ENCODE results near the gene LGALS7.
"Not testable (repeated sequence)": the region's sequence is repeated elsewhere in the genome, so short reads cannot be mapped to it uniquely, and the experiment has no call there.

LGALS7 gene

GRCh38 chr19:38800577-38801347, 27.4 kb upstream of the LGALS7 start:
- DNase-seq (ENCODE audit: low read depth in 4 of 4, low spot score in 1 of 4): no peak

- DNase-seq (ENCODE audit: low read depth in 4 of 4, low spot score in 1 of 4): no peak
Observed at GRCh38 chr19:38799104-38799503, 25.8 kb upstream of the LGALS7 start.

- DNase-seq (ENCODE audit: low read depth in 4 of 4, low spot score in 1 of 4): not testable (repeated sequence)
Observed at GRCh38 chr19:38797781-38798180, 24.5 kb upstream of the LGALS7 start.

GRCh38 chr19:38796154-38796553, 22.8 kb upstream of the LGALS7 start:
- no peak for DNase-seq (ENCODE audit: low read depth in 4 of 4, low spot score in 1 of 4)

GRCh38 chr19:38795549-38795948, 22.2 kb upstream of the LGALS7 start:
- DNase-seq (ENCODE audit: low read depth in 4 of 4, low spot score in 1 of 4): no peak

GRCh38 chr19:38793671-38794070, 20.4 kb upstream of the LGALS7 start:
- DNase-seq (ENCODE audit: low read depth in 4 of 4, low spot score in 1 of 4): no peak

GRCh38 chr19:38793177-38793576, 19.9 kb upstream of the LGALS7 start:
- DNase-seq (ENCODE audit: low read depth in 4 of 4, low spot score in 1 of 4): no peak

GRCh38 chr19:38792250-38793111, 19.2 kb upstream of the LGALS7 start:
- peak in 3 of 4 experiments; percentile 5 to 15 (median 12) for DNase-seq (ENCODE audit: low read depth in 4 of 4, low spot score in 1 of 4)

GRCh38 chr19:38791451-38792064, 18.2 kb upstream of the LGALS7 start:
- not testable (repeated sequence) for DNase-seq (ENCODE audit: low read depth in 4 of 4, low spot score in 1 of 4)

- DNase-seq (ENCODE audit: low read depth in 4 of 4, low spot score in 1 of 4): not testable (repeated sequence)
Observed at GRCh38 chr19:38790507-38791403, 17.4 kb upstream of the LGALS7 start.

- no peak for DNase-seq (ENCODE audit: low read depth in 4 of 4, low spot score in 1 of 4)
Observed at GRCh38 chr19:38788478-38789243, 15.3 kb upstream of the LGALS7 start, which contains the start of gene LGALS7B. Gene LGALS7B, plus strand, starts transcription at chr19:38789200. Its CDS starts 27 bp downstream, at chr19:38789227.

- DNase-seq (ENCODE audit: low read depth in 4 of 4, low spot score in 1 of 4): no peak
Observed at GRCh38 chr19:38786572-38787265, 13.4 kb upstream of the LGALS7 start.

GRCh38 chr19:38786061-38786460, 12.7 kb upstream of the LGALS7 start:
- DNase-seq (ENCODE audit: low read depth in 4 of 4, low spot score in 1 of 4): not testable (repeated sequence)

- DNase-seq (ENCODE audit: low read depth in 4 of 4, low spot score in 1 of 4): no peak
Observed at GRCh38 chr19:38785187-38785699, 11.9 kb upstream of the LGALS7 start.

GRCh38 chr19:38784224-38784623, 10.9 kb upstream of the LGALS7 start:
- no peak for DNase-seq (ENCODE audit: low read depth in 4 of 4, low spot score in 1 of 4)

GRCh38 chr19:38782212-38782611, 8.9 kb upstream of the LGALS7 start:
- not testable (repeated sequence) for DNase-seq (ENCODE audit: low read depth in 4 of 4, low spot score in 1 of 4)

GRCh38 chr19:38781058-38781457, 7.7 kb upstream of the LGALS7 start:
- no peak for DNase-seq (ENCODE audit: low read depth in 4 of 4, low spot score in 1 of 4)

- DNase-seq (ENCODE audit: low read depth in 4 of 4, low spot score in 1 of 4): no peak
Observed at GRCh38 chr19:38780443-38780842, 7.1 kb upstream of the LGALS7 start.

- no peak for DNase-seq (ENCODE audit: low read depth in 4 of 4, low spot score in 1 of 4)
Observed at GRCh38 chr19:38778733-38779132, 5.4 kb upstream of the LGALS7 start.
